Activated T-cell treated with anti-CD3 and anti-CD28 coated beads for 48 hours (primary cell): ENCODE results near the gene SNX24.
"Not testable (repeated sequence)": the region's sequence is repeated elsewhere in the genome, so short reads cannot be mapped to it uniquely, and the experiment has no call there.

Experiments used
- DNase-seq: peaks from one replicate; pipeline ENCODE4 v3.0.0-alpha.2; 2020; ENCODE audit warnings: low read depth

The SNX24 gene, protein sequence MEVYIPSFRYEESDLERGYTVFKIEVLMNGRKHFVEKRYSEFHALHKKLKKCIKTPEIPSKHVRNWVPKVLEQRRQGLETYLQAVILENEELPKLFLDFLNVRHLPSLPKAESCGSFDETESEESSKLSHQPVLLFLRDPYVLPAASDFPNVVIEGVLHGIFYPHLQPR

DNA sequence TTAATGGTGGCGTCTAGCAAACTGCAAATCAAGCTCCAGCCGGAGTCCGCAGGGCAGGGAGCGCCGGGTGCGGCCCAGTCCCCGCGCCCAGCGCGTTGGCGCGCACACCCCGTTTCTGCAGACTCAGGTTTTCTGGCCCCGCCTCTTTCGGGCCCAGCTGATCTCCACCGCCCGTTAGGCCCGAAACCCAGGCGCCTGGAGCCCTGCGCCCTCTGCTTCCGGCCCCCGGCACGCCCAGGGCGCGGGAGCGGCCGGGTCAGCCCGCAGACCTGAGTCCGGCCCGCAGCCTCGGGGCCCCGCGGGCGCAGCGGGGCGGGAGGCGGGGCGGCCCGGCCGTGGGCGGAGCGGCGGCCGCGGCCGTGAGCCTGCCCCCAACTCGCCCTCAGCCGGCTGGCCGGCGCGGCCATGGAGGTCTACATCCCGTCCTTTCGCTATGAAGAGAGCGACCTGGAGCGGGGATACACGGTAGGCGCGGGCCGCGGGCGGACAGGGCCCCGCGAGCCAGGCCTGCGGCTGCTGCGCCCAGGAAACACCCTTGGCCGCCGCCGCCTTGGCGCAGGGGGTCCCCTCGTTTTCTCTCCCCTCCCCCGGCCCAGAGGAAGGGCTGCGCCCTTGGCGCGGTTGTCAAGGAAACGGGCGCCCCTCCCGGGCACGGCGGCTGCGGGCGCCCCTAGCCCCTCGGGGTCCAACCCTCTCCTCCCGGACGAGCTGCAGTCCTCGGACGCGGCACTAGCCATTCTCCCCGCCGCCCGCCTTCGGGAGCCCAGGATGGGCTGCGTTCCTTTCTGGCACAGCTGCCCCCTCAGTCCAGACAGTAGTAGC is at the start of gene SNX24:
SNX24 (plus strand) TSS at position 385 of the 822 bp plus-strand sequence; CDS start at position 406, 21 bp downstream.
- DNase-seq, result peak; percentile 58

DNA sequence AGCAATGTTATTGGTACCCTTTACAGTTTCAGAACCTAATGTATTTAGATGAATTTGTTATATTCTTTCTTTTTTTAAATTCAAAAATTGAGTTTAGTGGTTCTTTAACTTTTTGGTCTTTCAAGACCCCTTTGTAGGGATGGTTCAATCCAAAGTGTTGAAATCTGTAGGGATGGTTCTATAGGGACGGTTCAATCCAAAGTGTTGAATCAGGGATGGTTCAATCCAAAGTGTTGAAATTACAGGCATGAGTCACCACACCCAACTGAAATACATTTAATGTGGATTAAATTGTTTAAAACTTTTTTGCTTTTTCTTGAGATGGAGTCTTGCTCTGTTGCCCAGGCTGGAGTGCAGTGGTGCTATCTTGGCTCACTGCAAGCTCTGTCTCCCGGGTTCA is 39.9 kb upstream of the SNX24 start:
- DNase-seq, result no peak

DNA sequence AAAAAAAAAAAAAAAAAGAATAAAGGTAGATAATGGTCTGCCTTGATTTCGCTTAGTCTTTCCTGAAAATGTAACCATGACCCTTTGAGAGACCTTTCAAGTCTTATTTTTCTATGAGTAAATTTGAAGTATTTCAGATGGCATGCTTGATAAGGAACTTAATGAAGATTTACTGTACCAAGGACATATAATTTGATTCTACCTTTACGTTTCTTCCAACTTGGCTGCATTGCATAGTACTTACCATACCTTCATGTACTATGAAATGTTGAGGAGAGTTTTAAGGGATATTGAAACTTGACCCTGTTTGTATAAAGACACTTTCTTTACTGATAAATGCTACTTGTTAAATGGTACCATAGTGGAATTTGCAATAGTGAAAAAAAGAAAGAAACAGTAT is 35.0 kb upstream of the SNX24 start:
- no peak for DNase-seq

DNA sequence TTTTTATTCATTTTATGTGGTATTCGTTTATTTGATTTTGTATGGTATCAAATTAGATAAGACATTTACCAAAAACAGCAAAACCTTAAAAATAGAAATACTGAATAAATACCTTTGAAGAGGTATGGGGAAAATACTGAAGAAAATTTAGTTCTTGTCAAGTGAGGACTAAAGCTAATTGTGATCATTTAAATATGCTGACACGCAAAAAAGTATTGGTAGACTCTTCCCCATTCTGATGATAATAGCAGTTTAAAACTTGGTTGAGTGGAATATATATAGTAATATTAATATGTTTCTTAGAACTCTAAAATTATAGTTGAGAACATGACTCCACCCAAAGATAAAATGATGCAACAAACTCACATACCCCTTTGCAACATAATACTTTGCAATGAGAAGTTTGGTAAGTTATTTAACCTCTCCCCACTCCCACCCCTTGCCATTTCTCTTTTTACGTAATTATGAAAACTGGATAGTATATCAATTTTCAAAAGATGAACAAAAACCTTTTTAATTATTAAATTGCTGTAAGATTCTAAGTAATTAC is 30.1 kb upstream of the SNX24 start:
- DNase-seq, result no peak

DNA sequence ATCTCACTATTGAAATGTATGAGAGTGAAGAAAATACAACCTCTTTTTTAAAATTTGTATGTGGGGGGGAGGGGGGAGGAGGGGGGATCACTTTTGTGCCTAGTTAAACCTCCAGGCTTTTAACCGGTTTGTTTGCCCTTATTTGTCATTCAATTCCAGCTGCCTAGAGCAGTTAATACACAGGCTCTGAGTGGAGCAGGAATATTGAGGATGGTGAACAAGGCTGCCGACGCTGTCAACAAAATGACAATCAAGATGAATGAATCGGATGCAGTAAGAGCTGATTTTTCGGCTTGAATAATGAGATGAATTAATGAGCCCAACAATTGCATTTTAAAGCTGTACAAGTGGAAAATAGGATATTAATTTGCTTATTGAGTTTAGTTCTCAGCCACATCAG is 28.7 kb upstream of the SNX24 start:
- no peak for DNase-seq

DNA sequence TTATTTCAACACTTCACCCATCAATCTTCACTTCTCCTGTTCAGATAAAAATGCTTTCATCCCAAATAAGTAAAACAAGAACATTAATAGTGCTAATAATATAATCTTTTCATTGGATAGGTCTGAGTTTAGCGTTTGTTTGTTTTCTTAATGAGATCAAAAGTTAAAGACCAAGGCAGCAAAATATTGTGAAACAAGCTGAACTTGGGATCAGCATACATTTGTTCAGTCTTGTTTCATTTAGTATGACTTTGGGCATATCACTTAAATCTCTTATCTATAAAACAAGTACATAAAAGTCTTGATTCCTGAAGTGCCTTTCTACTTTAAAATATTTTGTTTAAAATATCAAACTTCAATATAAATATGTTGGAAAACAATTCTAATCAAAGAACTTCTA is 13.4 kb upstream of the SNX24 start:
- DNase-seq, result no peak

DNA sequence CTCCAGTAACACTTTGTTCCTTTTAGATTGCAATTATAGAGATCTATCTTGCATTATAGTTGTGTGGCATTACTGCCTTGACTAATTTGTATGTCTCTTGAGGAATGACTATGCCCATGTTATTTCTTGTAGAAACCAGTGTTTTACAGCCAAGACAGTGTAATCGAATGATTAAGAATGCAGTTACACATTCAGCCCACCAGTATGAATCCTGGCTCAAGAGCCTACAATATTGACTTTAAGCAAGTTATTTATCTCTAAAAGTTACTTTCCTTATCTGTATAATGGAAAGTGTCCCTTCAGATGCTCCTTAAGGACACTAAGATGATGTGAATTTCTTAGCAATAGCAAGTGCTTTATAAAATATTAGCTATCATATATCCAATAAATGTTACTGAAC is 9.7 kb upstream of the SNX24 start:
- DNase-seq, result no peak

DNA sequence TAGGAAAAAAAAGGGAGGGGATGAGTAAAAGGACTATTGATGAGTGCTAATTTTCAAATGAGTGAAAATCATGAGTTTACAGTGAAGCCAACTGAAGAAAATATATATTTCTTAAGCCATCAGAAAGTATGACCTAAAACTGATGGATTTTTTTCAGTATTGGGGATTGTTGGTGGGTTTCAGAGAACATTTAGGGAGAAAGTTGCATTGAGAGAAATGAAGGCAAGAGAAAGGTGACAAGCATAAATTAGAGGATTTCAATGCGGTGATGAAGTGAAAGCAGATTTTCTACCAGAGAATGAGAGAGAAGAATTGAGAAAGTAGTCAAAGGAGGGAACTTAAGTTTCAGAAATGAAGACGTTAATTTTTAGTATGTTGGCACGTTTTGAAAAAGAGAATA is 8.5 kb upstream of the SNX24 start:
- DNase-seq, result no peak

DNA sequence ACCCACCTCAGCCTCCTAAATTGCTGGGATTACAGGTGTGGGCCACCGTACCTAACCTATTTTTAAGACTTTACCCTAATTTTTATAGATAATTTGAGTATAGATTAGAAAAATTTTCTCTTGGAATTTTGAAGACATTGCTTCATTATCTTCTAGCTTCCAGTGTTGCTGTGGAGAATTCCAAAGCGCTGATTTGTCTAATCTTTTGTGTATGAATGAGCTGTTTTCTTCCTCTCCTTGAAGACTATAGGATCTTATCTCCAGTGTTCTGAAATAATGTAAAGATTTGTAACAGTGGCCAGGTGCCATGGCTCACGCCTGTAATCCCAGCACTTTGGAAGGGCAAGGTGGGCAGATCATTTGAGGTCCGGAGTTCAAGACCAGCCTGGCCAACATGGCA is 5.7 kb upstream of the SNX24 start:
- no peak for DNase-seq

DNA sequence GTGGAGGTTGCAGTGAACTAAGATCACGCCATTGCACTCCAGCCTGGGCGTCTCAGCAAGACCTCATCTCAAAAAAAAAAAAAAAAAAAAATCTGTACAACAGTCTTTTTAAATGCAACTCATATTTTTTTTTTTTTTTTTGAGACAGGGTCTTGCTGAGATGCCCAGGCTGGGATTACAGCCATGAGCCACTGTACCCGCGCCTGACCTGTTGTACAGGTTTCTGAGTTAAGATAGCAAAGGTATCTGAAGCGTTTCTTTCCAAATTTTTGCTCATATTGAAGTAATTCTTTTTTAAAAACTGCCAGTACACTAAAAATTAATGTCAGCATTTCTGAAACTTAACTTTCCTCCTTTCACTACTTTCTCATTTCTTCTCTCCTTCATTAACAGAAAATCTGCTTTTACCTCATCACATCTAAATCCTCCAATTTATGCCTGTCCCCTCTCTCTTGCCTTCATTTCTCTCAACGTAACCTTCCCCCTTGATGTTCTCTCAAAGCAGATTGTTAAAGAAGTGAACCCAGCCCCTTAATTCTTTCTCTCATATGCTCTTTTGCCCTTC is 3.3 kb upstream of the SNX24 start:
- DNase-seq, result no peak

DNA sequence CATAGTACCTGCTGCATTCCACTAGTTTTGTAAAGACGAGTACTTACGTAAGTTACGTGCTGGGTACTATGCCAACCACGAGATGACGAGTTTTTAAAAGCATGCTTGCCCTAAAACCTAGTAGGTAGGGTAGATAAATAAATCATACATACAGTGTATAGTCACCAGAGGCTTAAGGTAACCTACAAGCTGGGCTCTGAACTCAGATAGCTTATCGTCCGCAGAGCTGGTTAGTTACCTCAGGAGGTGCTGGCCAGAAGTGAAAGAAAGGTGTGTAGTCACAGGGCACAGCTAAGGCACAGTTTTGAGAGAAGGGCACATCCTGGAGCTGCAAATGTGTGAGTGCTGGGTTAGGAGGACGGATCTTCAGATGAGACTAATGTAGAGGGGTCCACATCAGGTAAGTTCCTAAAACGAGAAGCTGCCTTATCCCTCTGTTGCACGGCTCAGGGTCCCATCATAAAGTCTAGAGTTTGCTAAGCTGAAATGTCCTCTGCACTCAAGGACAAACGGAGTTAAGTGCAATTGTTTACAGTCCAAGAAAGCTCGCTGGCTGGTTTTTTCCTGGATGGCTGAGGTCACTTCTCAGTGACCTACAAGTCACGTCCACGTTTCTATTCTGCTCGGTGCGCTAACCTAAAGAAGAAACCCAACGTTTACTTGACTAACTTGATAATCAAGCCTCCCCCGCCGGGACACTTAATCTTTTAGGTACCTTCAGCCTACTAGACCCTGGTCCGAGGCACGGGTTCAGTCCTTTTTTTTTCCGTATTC is 1.1 kb upstream of the SNX24 start:
- no peak for DNase-seq

DNA sequence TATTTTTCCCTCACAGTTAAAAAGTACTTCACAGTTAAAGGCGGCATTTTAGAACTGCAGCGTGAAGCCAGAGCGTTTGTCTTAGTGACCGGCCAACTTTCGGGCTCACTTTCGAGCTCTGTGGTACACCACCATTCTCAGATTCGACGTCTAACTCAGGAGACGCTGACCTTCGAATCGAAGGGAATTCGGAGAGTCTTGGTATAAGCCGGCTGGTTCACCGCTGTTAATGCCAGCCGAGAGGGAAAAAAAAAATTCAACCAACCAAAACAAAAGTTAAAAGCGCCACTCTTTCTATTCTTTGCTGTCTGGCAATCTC is 544 bp upstream of the SNX24 start:
- no peak for DNase-seq

DNA sequence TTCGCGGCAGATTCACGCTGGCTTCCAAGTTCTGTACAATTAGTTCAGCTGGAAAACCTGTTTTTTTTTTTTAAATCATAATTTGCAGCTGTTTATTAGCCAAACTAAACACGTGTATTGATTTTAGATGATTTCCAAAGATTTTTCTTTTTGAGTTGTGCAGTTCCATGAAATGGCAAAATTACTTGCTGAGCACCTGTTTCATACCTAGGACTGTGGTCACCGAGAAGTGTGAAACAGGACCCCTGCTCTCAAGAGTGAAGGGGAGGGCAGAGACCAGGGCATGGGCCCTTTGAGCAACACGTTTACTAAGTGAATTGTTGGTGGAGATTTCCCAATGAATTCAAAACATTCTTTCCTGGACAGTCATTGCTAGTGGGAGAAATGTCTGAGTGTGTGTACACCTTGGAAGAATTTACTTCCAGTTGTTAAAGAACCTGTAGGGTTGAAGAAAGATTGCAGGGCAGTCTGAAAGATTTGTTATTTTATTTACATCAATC is 688 bp downstream of the SNX24 start:
- DNase-seq, result no peak

DNA sequence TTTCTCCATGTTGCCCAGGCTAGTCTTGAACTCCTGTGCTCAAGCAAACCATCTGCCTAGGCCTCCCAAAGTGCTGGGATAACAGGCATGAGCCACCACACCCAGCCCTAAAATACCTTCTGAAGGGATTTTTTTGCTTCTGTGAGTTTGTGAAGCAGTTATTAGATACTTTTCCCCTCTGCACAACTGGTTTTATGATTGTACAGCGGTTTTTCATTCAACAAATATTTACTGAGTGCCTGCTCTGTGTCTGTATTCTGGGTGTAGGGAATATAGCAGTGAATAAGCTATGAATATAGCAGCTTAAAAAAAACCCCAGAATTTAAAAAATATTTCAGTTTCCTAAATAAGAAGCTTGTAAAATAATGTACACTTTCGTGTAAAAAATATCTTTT is 2.3 kb downstream of the SNX24 start:
- no peak for DNase-seq

DNA sequence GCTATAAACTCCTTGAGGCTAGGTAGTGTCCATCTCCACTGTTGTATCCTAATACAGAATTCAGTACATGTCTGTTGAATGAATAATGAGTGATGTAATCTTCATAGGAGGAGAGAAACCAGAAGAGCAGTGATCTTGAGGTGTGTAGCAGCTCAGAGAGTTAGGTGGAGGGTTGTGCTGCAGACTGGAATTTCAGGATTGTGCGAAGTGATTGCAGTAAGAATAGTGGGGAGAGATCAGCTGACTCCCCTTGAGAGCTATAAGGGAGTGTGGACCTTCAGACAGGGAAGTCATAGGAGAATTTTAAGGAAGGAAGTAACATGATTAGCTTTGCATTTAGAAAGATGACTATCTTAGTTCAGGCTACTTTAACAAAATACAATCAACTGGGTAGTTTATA is 4.4 kb downstream of the SNX24 start:
- DNase-seq, result no peak

DNA sequence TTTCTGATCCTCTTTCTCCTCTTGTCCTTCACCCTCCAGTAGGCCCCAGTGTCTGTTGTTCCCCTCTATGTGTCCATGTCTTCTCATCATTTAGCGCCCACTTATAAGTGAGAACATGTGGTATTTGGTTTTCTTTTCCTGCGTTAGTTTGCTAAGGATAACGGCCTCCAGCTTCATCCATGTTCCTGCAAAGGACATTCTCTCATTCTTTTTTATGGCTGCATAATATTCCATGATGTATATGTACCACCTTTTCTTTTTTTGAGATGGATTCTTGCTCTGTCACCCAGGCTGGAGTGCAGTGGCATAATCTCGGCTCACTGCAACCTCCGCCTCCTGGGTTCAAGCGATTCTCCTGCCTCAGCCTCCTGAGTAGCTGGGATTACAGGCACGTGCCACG is 12.1 kb downstream of the SNX24 start:
- not testable (repeated sequence) for DNase-seq

DNA sequence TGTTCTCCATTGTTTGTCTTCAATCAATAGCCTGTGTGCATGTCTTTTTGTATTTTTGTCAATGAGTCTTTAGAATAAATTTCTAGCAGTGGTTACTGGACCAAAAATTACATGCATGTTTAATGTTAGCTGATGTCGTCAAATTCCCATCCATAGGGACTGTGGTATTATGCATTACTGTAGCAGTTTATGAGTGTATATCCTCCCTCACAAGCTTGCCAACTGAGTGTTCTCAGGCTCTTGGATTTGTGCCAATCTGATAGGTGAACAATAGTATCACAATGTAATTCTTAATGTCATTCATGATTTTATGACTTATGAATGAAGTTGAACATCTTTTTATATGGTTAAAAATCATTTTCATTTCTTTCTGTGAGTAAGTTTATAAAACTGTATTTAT is 13.0 kb downstream of the SNX24 start:
- DNase-seq, result no peak

DNA sequence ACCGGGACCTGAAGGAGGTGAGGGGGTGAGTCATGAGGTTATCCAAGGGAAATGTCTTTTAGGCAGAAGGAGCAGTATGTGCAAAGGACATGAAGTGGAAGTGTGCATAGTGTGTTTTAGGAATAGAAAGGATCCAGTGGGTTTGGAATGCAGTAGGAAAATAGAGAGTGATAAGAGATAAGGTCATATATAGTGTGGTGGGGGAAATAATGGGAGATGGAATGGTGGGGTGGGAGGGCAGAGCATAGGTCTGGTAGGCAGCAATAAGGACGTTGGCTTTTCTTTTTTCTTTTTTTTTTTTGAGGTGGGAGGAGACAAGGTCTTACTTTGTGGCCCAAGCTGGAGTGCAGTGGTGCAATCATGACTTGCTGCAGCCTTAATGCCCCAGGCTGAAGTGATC is 17.8 kb downstream of the SNX24 start:
- DNase-seq, result no peak

DNA sequence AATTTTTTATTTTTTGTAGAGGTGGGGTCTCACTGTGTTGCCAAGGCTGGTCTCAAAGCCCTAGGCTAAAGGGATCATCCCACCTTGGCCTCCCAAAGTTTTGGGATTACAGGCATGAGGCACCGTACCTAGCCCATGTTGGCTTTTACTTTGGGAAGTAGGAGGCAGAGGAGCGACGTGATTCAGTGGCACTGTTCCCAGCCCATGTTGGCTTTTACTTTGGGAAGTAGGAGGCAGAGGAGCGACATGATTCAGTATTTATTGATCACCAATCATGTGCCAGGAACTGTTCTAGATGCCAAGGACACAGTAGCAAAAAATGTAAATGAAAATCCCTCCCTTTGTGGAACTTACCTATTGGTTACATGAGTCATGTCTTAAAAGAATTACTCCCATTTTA is 18.3 kb downstream of the SNX24 start:
- DNase-seq, result no peak

DNA sequence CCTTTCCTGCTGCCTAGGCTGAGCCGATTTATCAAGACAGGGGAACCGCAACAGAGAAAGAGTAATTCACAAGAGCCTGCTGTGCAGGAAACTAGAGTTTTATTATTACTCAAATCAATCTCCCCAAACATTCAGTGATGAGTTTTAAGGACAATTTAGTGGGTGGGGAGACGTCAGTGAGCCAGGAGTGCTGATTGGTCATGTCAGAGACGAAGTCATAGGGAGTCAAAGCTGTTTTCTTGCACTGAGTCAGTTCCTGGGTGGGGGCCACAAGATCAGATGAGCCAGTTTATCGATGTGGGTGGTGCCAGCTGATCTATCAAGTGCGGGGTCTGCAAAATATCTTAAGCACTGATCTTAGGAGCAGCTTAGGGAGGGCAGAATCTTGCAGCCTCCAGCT is 19.0 kb downstream of the SNX24 start:
- no peak for DNase-seq

DNA sequence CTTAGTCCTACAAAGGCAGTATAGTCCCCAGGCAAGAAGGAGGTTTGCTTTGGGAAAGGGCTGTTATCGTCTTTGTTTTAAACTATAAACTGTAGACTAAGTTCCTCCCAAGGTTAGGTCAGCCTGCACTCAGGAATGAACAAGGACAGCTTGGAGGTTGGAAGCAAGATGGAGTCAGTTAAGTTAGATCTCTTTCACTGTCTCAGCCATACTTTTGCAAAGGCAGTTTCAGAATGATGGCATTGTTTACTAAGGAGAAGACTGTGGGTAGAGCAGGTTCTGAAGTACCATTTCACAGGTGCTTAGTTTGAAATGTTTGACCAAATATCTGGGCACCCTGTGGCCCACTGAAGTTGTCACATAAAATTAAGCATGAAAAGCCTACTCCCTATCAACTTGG is 19.4 kb downstream of the SNX24 start:
- DNase-seq, result no peak

DNA sequence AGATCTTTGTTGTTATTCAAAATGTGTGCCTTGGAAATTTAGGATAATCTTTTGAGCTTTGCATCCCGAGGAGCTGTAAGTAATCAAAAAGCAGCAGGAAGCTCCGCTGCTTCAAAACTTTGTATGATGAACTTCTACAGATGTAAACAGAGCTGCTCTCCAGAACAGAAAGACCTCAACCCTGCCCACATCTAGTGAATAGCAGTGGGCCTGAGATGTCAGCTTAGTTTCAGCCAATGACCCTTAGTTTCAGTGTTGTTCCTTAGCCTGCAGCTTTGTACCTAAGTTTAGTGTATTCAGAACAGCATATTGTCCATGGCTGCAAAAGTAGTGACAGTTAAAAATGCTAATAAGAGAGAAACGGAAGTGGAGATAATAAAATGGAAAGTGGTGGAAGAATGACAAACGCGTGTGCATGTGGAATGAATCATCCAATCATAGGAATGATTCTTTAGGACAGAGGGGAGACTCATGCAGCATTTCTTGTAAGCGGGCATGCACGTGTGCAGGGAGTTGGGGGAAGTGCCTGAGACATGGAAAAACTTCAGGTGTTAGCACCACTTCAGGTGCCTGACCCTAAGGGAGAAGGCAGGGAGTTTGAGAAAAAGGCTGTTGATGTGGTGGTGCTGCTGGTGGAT is 24.9 kb downstream of the SNX24 start:
- DNase-seq, result no peak
